ENCODE data around the gene SHC2. TPM values are rescaled to one million over a fixed set of nuclear protein-coding genes. Genes with fewer than 3 reads are reported as not detected.
"Not testable (repeated sequence)": the region's sequence is repeated elsewhere in the genome, so short reads cannot be mapped to it uniquely, and the experiment has no call there.

The SHC2 gene
- total and polyA plus RNA-seq, 5 experiments from 2014 or later = 0.30 to 4.0 (median 1.8) TPM

DNA sequence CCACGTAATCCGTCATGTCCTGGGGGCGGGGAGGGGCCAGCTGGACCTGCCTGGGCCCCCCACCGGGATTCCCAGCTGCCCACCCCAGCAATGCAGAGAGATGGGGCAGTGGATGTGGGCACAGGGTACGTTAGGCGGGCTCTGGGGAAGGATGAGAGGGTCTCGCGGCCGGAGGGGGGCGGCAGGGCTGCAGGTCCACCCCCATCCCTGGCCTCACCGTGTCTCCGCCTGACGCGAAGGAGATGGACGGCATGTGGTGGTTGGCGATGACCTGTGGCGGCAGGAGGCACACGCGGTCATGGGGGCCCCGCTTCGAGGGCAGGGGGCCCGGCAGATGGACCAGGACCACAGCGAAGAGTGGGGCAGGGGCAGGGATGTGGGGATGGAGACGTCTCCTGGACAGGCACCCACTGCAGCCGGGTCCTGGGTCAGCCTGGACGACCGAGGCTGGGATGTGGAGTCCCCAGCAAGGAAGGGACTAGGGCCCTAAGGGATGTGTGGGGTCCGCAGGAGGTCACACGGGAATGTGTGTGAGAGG, 24.4 kb downstream of the SHC2 start:
- no peaks in the 10 kb centered on the region for H3K4me1 Mint-ChIP-seq
- H3K4me3 Mint-ChIP-seq = no peak overlapping the region
- H3K36me3 Mint-ChIP-seq = no peaks in the 10 kb centered on the region
- ATAC-seq (no peak), DNase-seq (no peak)
- peaks cover 7 to 45% (median 22%) of the 10 kb centered on the region in 5 donors for H3K27me3 Mint-ChIP-seq
- no peak overlapping the region for H3K27ac Mint-ChIP-seq
- POLR2A ChIA-PET = no interaction called here
- no peaks in the 10 kb centered on the region for H3K9me3 Mint-ChIP-seq

DNA sequence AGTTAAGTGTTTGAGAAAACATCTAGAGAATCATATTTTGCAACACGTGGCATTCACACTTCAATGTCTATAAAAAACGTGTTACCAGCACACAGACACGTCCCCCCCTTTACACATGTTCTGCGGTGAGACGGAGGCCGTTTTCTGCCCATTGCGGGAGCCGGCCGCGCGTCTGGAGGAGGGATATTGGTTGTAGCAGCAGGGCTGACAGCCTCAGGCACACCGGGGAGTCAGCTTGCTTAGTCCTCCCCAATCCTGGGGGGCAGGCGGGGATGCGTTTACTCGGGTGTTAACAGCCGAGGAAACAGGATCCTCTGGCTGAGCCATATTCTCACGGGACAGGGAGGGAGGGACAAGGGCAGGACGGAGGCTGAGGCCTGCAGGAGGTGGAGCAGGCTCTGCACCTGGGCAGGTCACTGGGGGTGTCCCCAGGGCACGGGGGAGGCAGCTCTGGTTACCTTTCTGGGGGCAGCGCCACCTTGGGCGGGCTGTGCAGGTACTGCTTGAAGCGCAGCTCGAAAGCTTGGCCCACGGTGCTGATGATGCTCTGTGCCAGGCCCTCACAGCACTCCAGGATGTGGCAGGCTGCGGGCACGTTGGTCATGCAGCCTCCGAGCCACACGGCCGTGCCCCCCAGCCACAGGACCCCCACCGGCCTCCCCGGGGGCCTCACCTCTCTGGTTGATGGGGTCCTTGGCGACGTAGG, 25.0 kb downstream of the SHC2 start:
- POLR2A ChIA-PET = no interaction called here
- Mint-ChIP-seq H3K27me3 (peaks cover 7 to 39% (median 15%) of the 10 kb centered on the region in 5 donors), H3K4me3 (no peak overlapping the region), H3K27ac (no peak overlapping the region), H3K36me3 (no peaks in the 10 kb centered on the region), H3K9me3 (peaks cover 0 to 1% (median 0%) of the 10 kb centered on the region in 9 donors), H3K4me1 (peaks cover 0 to 3% (median 0%) of the 10 kb centered on the region in 4 donors)
- ATAC-seq (no peak), DNase-seq (no peak)

- no peak for DNase-seq
- Mint-ChIP-seq H3K9me3 (peaks cover 0 to 2% (median 0%) of the 10 kb centered on the region in 9 donors), H3K4me1 (peaks cover 0 to 3% (median 0%) of the 10 kb centered on the region in 4 donors), H3K36me3 (no peaks in the 10 kb centered on the region), H3K27ac (no peak overlapping the region), H3K27me3 (peaks cover 7 to 34% (median 14%) of the 10 kb centered on the region in 5 donors), H3K4me3 (no peak overlapping the region)
- ATAC-seq = no peak
- POLR2A ChIA-PET = no interaction called here
Measured at GRCh38 chr19:435056-435706, 25.7 kb downstream of the SHC2 start.

DNA sequence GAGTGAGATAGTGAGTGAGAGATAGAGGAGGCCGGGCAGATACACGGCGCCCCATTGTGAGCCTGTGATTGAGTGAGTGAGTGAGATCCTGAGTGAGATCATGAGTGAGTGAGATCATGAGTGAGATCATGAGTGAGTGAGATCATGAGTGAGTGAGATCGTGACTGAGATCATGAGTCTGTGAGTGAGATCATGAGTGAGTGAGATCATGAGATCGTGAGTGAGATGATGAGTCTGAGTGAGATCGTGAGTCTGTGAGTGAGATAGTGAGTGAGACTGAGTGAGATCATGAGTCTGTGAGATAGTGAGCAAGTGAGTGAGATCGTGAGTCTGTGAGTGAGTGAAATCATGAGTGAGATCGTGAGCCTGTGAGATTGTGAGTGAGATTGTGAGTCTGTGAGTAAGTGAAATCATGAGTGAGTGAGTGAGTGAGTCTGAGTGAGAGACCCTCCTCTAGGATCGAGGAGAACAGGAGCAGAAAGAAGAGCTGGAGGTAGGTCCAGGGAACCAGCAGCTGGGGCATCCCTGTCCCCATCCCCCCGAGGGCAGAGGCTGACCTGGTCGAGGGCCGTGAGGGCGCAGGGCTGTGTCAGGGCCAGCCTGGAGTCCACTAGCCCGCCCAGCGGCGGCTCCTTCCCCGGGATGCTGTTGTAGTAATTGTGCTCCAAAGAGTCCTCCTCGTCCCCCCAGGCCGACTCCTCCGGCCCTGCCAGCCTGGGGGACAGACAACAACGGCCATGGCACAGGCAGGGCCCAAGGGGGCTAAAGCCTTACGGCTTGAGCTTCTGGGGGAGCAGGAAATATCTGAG, 26.5 kb downstream of the SHC2 start:
- POLR2A ChIA-PET = no interaction called here
- no peak overlapping the region for H3K27ac Mint-ChIP-seq

DNA sequence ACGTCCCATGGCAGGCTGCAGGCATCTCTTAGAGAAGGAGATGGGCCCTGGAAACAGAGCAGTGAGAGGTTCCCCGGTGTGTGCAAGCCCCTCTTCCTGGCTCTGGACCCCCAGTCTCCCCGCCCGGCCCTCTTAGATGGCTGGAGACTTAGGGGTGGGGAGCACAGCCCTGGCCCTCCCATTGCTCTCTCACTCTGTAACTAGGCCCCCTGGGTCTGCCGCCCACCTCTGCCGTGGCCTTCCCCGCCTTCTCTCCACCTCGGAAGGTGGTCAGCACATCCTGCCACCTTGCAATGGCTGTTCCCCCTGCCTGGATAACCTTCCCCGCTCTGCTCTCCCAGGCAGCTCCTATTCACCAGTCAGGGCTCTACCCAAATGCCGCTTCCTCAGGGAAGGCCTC, 30.1 kb downstream of the SHC2 start:
- Mint-ChIP-seq H3K27ac (no peak overlapping the region), H3K4me3 (no peak overlapping the region), H3K36me3 (no peaks in the 10 kb centered on the region), H3K4me1 (peaks cover 0 to 3% (median 0%) of the 10 kb centered on the region in 4 donors), H3K27me3 (peaks cover 0 to 3% (median 2%) of the 10 kb centered on the region in 5 donors), H3K9me3 (peaks cover 0 to 4% (median 0%) of the 10 kb centered on the region in 9 donors)
- POLR2A ChIA-PET = no interaction called here
- DNase-seq (no peak), ATAC-seq (no peak)

More for the DNA sequence above, 26.5 kb downstream of the SHC2 start:
- H3K9me3 Mint-ChIP-seq = peaks cover 0 to 4% (median 0%) of the 10 kb centered on the region in 9 donors
- H3K27me3 Mint-ChIP-seq = peaks cover 7 to 26% (median 12%) of the 10 kb centered on the region in 5 donors
- DNase-seq = no peak
- ATAC-seq = no peak
- no peak overlapping the region for H3K4me3 Mint-ChIP-seq
- no peaks in the 10 kb centered on the region for H3K36me3 Mint-ChIP-seq
- H3K4me1 Mint-ChIP-seq = peaks cover 0 to 3% (median 0%) of the 10 kb centered on the region in 4 donors

DNA sequence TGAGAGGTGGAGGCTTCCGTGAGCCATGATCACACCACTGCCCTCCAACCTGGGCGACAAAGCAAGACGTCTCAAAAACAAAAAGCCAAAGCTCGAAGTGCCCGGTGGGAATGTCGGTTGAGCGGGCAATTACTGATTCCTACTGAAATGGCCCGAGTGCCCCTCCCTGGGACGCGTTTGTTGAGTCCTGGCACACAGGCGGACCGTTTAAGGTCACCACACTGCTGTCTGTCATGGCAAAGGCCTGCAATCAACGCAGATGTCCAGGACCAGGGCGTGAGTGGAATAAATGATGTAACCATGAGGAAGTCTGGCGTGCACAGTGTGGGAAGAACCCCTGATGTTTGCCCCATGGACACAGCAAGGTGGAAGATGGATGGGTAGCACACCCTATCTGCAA, 32.7 kb downstream of the SHC2 start:
- Mint-ChIP-seq H3K27me3 (peaks cover 0 to 3% (median 0%) of the 10 kb centered on the region in 5 donors), H3K36me3 (no peaks in the 10 kb centered on the region), H3K4me1 (peaks cover 0 to 3% (median 0%) of the 10 kb centered on the region in 4 donors), H3K27ac (peak overlapping the region in 1 of 10 donors; percentile 29), H3K4me3 (no peak overlapping the region), H3K9me3 (peaks cover 0 to 4% (median 0%) of the 10 kb centered on the region in 9 donors)
- ATAC-seq = no peak
- POLR2A ChIA-PET = no interaction called here
- DNase-seq = no peak

GRCh38 chr19:427675-428074, 33.2 kb downstream of the SHC2 start:
- not testable (repeated sequence) for ATAC-seq

GRCh38 chr19:426725-427445, 33.9 kb downstream of the SHC2 start:
- peaks cover 0 to 4% (median 0%) of the 10 kb centered on the region in 9 donors for H3K9me3 Mint-ChIP-seq
- H3K27ac Mint-ChIP-seq = no peak overlapping the region

More at GRCh38 chr19:427675-428074, 33.2 kb downstream of the SHC2 start:
- DNase-seq, H3K9me3 Mint-ChIP-seq, H3K27me3 Mint-ChIP-seq, H3K4me3 Mint-ChIP-seq, POLR2A ChIA-PET, H3K4me1 Mint-ChIP-seq, H3K36me3 Mint-ChIP-seq, H3K27ac Mint-ChIP-seq: not testable (repeated sequence)

GRCh38 chr19:425056-425455, 35.8 kb downstream of the SHC2 start:
- Mint-ChIP-seq H3K4me3 (no peak overlapping the region), H3K36me3 (no peaks in the 10 kb centered on the region), H3K27me3 (peaks cover 0 to 3% (median 0%) of the 10 kb centered on the region in 5 donors), H3K9me3 (peaks cover 0 to under 1% (median 0%) of the 10 kb centered on the region in 9 donors), H3K4me1 (no peaks in the 10 kb centered on the region), H3K27ac (no peak overlapping the region)
- DNase-seq (no peak), ATAC-seq (no peak)
- POLR2A ChIA-PET = no interaction called here

More at GRCh38 chr19:426725-427445, 33.9 kb downstream of the SHC2 start:
- Mint-ChIP-seq H3K27me3 (peaks cover 0 to 3% (median 0%) of the 10 kb centered on the region in 5 donors), H3K4me1 (peaks cover 0 to 3% (median 0%) of the 10 kb centered on the region in 4 donors), H3K4me3 (no peak overlapping the region), H3K36me3 (no peaks in the 10 kb centered on the region)
- DNase-seq = no peak
- no peak for ATAC-seq
- POLR2A ChIA-PET = no interaction called here

GRCh38 chr19:424546-424945, 36.3 kb downstream of the SHC2 start:
- H3K36me3 Mint-ChIP-seq = no peaks in the 10 kb centered on the region
- H3K27ac Mint-ChIP-seq = no peak overlapping the region
- no peaks in the 10 kb centered on the region for H3K4me1 Mint-ChIP-seq
- DNase-seq (no peak), ATAC-seq (no peak)
- POLR2A ChIA-PET = no interaction called here
- H3K9me3 Mint-ChIP-seq = no peaks in the 10 kb centered on the region
- H3K27me3 Mint-ChIP-seq = peaks cover 0 to 3% (median 0%) of the 10 kb centered on the region in 5 donors
- no peak overlapping the region for H3K4me3 Mint-ChIP-seq

GRCh38 chr19:423691-424466, 37.0 kb downstream of the SHC2 start:
- Mint-ChIP-seq H3K9me3 (no peaks in the 10 kb centered on the region), H3K4me3 (no peak overlapping the region), H3K27ac (no peak overlapping the region), H3K4me1 (no peaks in the 10 kb centered on the region), H3K27me3 (peaks cover 0 to 3% (median 0%) of the 10 kb centered on the region in 5 donors), H3K36me3 (no peaks in the 10 kb centered on the region)
- ATAC-seq = no peak
- no peak for DNase-seq
- POLR2A ChIA-PET = no interaction called here

- ATAC-seq, H3K36me3 Mint-ChIP-seq, POLR2A ChIA-PET, DNase-seq, H3K27ac Mint-ChIP-seq, H3K4me1 Mint-ChIP-seq, H3K9me3 Mint-ChIP-seq, H3K27me3 Mint-ChIP-seq, H3K4me3 Mint-ChIP-seq: not testable (repeated sequence)
Measured at GRCh38 chr19:422917-423226, 38.0 kb downstream of the SHC2 start.

Data from naive thymus-derived CD8-positive, alpha-beta T cell (primary cell).